NCI-H748 (cell line): ENCODE measurements around the gene PAQR6.
A peak's percentile ranks its signal among the peaks of the same experiment; 100 is the strongest.

Source experiments
- DNase-seq: peaks from one replicate; lab custom pipeline; 2025; ENCODE audit not compliant: unreplicated experiment; lab: John Stamatoyannopoulos, UW

PAQR6 gene, protein sequence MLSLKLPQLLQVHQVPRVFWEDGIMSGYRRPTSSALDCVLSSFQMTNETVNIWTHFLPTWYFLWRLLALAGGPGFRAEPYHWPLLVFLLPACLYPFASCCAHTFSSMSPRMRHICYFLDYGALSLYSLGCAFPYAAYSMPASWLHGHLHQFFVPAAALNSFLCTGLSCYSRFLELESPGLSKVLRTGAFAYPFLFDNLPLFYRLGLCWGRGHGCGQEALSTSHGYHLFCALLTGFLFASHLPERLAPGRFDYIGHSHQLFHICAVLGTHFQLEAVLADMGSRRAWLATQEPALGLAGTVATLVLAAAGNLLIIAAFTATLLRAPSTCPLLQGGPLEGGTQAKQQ

DNA sequence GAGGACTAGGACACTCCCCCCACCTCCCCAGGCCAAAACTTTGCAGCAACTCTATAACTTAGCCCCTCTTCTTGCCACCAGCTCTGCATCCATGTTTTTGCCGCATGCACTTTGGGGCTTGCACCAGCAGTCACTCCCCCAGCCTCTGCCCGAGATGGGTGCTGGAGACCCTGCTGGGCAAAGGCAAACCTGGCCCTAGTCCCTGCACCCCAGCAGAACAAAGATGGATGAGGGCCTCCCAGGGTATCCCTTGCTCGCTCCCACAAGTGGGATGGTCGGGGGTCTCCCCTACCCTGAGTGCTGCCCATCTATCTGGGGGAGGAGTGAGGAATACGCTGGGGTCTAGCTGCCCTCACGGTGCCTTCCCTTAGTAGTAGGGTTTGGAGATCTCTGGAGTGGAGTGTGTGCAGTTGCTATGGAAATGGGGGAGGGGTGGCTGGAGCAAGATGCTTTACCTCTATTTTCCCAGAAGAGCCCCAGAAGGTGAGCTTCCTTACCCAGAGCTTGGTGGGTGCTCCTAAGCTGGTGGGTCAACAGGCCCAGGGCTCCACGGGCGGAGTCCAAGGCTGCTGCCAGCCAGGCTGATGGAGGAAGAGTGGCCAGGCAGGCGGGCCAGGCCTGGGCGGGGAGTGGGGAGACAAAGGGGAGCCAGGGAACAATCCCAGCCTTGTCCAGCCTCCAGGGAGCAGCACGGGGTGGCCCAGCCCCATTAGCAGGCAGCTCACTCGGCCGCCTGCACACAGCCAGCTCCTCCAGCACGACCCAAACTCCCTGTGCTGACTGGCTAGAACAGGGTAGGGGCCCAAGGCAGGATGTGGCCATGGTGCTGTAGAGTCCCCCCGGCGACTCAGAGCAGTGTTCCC, at the start of gene PAQR6:
Gene PAQR6 (minus strand): TSS at position 597 of the 863 bp plus-strand sequence. CDS start 1,325 bp downstream, outside the sequence.
- peak; percentile 15 for DNase-seq

DNA sequence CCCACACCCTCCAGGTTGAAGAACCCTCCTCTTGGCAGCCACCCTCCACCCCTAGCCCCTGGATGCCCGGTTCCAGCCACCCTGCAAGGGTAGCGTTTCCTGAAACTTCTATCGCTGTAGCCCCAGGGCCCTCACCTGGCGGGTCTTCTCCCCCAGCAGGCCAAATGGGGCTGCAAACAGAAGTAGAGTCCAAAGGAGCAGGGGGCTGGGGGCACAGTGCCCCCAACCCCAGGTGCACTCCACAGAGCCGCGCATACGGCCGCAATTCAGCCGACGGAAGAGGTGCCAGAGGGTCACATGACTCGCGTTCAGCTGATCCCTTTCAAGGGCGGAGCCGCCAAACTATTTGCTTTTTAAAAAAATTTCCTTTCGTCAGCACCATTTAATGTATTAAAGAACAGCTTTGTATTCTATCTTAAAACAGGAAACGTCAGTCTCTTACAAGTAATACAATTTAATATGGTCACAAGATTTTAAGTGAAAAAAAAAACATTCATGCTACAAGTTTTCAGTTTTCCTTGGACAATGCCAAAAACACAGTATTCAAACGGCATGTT, 47.6 kb upstream of the PAQR6 start, which contains the start of gene GLMP:
Gene GLMP (minus strand): TSS at position 289 of the 557 bp plus-strand sequence. CDS start 34 bp downstream, at position 255.
- peak; percentile 51 for DNase-seq

DNA sequence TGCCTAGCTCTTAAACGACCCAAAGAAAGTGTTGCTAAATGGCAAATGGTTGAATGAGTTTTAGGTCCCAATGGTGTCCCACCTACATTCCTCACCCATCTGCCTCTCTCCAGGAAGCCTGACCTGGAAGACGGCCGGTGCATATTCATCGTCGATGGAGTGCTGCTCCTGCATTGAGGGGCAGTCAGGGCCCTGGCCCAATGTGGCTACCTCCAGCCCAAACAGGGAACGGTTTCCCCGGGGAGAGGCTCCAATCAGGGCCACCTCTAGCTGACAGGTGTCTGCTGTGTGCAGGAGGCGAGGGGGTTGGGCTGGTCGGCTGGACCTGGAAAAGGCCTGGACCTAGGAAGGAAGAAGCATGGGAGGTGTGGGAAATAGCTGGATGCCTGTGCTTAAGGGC, 46.0 kb upstream of the PAQR6 start:
- DNase-seq: no peak

DNA sequence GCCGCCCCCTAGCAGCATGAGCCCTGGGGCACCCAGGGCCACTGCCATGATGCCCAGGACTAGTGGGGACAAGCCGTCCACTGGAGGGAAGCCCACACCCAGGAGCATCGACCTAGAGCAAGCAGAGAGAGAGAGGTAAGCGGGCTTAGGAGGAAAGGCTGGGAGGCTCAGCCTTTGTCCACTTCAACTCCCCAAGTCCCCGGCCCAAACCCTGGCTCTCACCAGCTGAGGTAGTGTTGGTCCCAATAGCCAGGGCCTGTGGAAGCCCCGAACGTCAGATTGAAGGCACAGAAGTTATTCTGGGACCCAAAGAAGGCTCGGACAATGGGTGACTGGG, 45.2 kb upstream of the PAQR6 start:
- no peak for DNase-seq

DNA sequence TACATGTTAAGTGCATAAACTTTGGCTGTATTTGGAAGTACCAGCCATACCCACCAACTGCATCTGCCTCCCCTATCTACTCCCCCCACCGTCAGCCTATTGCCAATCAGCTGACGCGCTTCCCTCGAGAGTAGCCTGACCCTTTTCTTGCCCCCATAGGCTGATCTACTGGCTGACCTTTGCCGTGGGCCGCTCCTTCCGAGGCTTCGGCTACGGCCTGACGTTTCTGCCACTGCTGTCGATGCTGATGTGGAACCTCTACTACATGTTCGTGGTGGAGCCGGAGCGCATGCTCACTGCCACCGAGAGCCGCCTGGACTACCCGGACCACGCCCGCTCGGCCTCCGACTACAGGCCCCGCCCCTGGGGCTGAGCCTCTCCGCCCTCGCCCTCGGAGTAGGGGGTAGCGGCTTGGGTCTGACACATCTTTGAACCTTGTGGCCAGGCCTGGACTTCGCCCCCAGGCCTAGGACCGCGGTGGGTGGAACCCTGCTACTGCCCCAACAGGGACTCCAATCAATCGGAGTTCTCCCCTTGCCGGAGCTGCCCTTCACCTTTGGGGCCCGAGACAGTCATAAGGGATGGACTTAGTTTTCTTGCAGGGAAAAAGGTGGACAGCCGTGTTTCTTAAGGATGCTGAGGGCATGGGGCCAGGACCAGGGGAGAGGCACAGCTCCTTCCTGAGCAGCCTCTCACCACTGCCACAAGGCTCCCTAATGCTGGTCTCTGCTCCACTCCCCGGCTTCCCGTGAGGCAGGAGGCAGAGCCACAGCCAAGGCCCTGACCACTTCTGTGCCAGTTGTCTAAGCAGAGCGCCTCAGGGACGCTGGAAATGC, 43.6 kb upstream of the PAQR6 start:
- DNase-seq: peak; percentile 89

DNA sequence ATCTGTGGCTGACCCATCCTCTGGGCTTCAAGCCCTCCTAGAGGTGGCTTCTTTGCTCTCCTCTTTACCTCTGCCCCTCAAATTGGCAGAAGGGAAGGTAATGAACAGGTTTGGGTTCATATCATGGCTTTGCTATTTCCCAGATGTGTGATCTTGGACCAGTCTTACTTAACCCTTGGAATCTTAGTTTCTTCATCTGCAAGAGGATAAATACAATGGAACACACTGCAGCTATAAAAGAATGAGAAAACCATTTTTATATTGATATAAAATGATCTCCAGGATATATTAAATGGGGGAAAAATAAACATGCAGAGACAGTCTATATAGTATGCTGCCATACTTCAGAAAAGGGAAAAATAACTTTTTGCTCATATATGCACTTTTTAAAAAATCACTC, 42.0 kb upstream of the PAQR6 start:
- no peak for DNase-seq

DNA sequence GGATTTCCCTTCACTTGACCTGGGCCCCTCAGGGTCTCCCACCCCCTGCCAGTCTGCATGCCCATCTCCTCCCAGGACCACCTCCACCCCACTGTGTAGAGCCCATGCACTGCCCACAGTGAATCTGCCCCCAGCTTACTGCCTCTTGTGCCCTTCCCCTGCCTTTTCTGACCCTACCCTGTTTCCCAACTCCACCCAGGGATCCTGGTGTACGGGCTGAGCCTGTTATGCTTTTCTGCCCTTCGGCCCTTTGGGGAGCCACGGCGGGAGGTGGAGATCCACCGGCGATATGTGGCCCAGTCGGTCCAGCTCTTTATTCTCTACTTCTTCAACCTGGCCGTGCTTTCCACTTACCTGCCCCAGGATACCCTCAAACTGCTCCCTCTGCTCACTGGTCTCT, 38.2 kb upstream of the PAQR6 start:
- no peak for DNase-seq

DNA sequence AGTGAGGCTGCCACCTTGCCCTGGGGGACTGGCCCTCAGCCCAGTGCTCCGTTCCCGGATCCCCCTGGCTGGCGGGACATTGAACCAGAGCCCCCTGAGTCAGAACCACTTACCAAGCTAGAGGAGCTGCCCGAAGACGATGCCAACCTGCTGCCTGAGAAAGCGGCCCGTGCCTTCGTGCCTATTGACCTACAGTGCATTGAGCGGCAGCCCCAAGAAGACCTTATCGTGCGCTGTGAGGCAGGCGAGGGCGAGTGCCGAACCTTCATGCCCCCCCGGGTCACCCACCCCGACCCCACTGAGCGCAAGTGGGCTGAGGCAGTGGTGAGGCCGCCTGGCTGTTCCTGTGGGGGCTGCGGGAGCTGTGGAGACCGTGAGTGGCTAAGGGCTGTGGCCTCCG, 37.6 kb upstream of the PAQR6 start:
- no peak for DNase-seq

DNA sequence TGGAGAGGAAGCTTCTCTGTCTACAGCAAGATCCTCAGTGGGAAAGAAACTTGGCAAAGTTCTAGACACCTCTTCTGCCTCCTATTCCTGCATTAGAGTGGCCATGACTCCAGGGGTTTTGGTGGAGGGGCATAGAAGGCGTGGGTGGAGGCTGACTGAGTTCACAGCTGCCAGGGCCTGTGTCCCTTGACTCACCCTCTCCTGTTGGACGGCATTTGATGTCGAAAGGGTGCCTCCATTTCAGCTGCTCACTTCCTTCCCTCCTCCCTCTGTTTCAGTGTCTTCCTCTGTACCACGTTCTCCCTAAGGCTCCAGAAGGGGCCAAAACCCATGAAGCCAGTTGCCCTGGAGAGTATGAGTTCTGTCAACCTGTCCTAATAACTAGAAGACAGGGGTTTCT, 36.9 kb upstream of the PAQR6 start:
- no peak for DNase-seq

DNA sequence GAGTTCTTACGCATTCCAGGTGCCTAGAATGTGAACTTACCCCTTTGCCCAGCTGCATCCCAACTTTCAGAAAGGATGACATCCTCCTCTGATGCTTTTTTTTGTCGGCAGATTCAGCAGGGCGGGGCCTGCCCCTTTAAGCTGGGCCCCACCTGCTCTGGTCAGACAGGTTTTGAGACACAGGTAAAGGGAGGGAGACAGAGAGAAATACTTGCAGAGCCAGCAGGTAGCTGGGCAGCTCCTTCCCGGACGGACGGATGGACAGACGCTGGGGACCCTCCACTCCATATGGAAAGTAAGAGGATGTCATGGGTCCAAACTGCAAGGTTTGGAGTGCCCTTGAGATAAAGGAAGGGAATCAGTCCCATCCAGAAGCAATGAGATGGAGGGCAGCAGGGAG, 36.3 kb upstream of the PAQR6 start, which contains the start of gene TMEM79:
Gene TMEM79 (plus strand): TSS at position 214 of the 400 bp plus-strand sequence. CDS start 902 bp downstream, outside the sequence.
- peak; percentile 81 for DNase-seq

DNA sequence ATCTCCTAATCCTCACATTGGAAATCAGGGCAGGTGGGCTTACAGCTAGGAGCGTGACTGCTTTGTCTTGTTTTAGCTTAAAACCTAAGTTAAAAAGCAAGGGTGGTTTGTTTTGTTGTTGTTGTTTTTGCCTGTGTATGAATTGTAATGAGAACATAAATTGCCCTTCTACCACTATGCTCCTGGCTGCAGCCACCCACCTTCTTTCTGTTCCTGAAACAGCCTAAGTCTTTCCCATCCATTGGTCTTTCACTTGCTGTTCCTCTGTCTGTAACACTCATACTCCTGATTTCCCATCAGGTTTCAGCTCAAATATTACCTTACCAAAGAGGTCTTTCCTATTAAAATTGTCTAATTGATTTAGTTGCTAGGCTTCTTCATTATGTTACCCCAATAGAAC, 35.7 kb upstream of the PAQR6 start:
- no peak for DNase-seq

DNA sequence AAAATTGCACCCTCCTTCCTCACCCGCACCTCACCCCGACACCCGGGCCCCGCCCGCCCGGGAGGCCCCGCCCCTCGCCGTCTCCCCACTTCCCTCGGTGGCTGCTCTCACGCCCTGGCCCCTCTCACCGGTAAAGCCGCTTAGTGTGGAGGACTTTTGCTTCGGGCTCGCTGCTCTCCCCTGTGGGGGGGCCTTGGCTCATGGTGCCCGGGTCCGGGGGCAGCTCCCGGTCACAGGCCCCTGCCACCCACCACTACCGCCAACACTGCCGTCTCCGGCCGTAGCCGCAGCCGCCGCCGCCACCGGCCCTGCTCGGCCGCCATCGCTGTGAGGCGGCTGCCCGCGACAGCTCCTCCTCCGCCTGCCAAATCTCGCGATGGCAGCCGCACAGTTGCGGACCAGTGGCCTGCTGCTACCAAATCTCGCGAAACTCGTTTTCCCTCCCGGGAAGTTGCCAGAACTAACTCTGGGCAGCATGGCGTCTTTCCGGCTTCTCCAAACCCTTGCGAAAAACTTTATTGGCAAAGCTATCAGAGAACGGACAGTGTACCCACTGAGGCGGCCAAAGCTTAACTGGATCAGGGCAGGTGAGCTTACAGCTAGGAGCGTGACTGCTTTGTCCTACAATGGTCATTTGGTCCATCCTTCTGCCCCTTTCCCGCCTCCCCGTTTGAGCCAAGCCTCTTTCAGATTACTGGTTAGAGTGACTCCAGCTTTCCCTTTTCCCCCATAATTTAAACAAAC, 34.8 kb upstream of the PAQR6 start, which contains the start of gene SMG5:
Gene SMG5 (minus strand): TSS at position 347 of the 744 bp plus-strand sequence. CDS start 145 bp downstream, at position 202.
- DNase-seq: peak; percentile 99

DNA sequence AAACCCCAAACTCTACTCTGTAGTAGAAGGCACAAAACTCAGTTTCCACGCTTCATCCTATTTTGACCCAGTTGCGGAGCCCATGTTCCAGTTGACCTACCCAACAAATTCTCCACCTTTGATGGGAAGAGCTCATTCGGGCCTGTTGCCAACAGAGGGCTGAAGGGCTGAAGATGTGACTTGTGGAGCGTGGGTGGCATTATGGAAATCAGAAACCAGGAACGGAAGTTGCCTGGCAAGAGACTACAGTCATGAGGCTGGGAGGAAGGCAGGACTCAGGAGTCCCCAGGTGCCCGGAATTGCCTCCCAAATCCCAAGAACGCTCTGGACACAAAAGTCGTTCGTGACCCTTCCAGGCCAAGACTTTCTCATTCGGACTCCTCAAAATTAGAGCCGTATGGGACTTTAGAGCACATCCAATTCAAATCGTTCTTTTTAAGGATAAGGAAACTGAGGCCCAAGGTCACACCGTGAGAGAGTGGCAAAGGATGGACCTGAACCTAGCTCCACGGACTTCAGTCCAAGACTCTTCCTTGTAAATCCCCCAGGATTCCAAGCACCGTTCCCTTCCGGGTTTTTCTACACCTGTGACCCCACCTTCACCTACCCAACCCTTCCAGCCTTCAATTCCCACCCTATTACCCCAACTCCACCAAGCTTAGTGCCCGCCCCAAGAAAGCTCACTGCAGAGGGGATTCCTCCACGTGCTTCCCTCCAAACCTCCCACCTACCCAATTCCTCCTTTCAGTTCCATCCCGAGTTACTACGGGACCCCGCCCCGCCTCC, 34.0 kb upstream of the PAQR6 start:
- peak; percentile 55 for DNase-seq

DNA sequence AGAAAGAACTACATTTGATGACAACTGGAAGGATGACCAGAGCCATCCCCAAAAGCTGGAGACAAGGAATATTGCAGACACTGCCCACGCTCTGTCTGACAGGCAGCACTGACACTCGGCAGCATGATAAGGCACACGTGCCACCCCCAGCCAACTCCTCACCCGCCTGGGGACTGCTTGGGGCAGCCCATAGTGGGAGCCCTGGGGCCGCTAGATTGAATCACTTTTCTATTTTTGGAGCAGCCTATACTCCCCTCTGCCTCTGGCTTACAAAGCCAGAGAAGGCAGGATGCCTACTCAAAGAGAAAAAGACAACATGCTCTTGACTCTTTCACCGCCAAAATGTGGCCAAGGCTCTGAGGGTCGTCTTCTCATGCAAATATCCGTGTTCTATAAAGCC, 33.4 kb upstream of the PAQR6 start:
- no peak for DNase-seq

DNA sequence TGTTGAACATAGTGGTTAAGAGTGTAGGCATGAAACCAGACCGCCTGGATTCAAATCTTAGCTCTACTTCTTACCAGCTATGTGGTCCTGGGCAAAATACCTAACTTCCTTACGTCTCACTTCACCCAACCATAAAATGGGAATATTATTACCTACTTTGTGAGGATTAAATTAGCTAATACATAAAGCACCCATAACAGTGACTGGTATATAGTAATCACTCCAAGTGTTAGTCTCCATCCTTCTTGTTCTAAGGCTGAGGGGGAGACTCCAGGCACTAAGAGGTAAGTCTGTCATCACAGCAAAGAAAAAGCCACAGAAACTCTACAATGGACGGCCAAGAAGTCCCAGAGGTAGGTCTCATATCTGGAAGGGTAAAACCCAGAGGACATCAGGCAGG, 32.0 kb upstream of the PAQR6 start:
- no peak for DNase-seq

DNA sequence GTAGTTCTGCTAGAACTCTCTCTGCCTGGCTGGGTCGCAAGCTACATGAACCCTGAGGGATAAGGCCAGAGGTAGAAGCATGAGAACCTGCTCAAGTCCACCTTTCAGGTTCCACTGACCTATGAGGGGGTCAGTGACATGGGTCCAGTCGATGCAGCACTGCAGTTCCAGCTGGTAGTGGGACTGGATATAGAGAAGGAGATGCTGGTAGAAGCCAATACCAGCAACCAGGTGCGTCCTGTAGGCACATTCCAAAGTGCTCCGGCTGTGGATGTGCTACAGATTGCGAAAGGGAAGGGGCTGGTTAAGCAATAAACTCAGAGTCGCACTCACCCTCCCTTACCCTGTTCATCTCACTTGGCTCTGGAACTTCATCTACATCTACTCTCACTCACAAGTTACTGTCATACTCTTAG, 29.1 kb upstream of the PAQR6 start:
- no peak for DNase-seq

DNA sequence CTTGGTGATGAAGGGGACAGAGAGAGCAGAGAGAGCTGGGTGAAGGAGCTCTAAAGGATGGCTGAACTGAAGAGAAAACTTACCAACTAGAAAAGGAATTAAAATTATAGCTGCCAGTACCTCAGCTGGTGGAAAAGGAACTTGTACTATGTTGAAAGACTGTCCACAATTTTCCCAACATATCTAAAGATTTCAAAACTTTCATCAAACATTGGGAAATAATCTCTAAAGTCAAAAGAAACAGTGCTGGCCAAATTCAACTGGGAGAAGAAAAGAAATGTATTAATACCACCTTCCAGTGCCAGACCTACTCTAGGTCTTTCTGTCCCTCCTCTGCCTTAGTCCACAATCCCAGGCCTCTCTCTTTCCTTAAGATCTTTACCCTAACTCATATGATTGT, 28.7 kb upstream of the PAQR6 start:
- DNase-seq: no peak

DNA sequence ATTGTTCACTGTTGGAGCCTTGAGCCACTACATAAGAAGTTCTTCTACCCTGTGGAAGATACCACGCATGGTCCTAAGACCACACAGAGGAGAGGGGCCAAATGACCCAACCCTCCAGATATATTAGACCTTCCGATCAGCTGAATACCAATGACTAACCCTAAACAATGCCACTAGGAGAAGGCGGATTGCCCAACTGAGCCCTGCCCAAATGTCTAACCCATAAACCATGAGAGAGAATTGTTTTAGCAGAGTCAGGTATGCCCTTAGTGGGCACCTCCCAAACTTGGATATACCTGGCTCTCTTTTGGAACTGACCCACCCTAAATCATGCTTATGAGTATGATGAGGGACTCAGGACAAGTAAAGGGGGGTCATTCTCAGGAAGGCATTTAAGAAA, 22.5 kb upstream of the PAQR6 start:
- no peak for DNase-seq

DNA sequence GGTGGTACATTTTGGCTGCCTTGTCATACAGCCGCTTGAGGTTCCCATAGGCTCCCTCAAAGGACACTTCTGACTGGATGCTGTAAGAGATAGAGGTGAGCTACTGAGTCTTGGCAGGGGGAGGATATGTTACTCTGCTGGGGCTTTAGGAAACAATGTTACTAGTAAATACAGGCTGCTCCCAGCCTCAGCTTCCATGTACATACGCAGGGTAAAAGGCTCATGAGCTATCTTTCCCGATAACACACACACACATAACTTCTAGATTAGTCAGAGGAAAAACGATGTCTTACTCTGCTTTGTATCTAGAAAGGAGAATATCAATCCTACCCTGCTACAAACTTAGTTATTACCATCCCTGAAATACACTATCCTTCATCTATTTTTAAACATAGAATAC, 20.5 kb upstream of the PAQR6 start:
- DNase-seq: no peak
